Lower leg skin (tissue), 3 donors: ENCODE data around the gene AKNAD1.

ENCODE experiments used
- CTCF ChIP-seq, 3 donors: fragments of 450-650 bp; IDR thresholded peaks; one replicate each; pipeline ENCODE4 v1.5.1; 2016; ENCODE audit warnings: antibody characterized with exemption in 3 of 3, mild to moderate bottlenecking in 3 of 3, moderate library complexity in 2 of 3
- POLR2A ChIP-seq, 2 donors: fragments of 450-650 bp; IDR thresholded peaks; one replicate each; pipeline ENCODE4 v1.6.1; 2016 to 2017; ENCODE audit warnings: antibody characterized with exemption in 2 of 2, mild to moderate bottlenecking in 1 of 2, moderate library complexity in 1 of 2

GRCh38 chr1:108832929-108833328, 24.0 kb downstream of the AKNAD1 start:
- TF ChIP-seq CTCF (IDR thresholded peaks at IDR 0.05), result no peak
- TF ChIP-seq POLR2A (IDR thresholded peaks at IDR 0.05), result no peak
